ENCODE measurements around the gene DET1.

The DET1 gene

GRCh38 chr15:88546248-88547129 is at the start of gene DET1:
Gene DET1 (minus strand): TSS chr15:88546681. CDS start chr15:88531705, 14,976 bp downstream.
- peak; percentile 61 for DNase-seq (ENCODE audit: low read depth, low spot score)
- POLR2A ChIA-PET, result no interaction called here
- TF ChIP-seq CTCF (IDR thresholded peaks at IDR 0.05; ENCODE audit: insufficient read depth, low read length, missing control alignments), result peak; percentile 91
- H3K4me3 ChIP-seq (ENCODE audit: low read depth, low read length), result peak within 1 kb of the TSS; percentile 63
- CTCF ChIA-PET, result no interaction called here

- CTCF ChIA-PET, result no interaction called here
- no peak for DNase-seq (ENCODE audit: low read depth, low spot score)
- POLR2A ChIA-PET, result no interaction called here
- H3K4me3 ChIP-seq (ENCODE audit: low read depth, low read length), result no peak overlapping the region
- TF ChIP-seq CTCF (IDR thresholded peaks at IDR 0.05; ENCODE audit: insufficient read depth, low read length, missing control alignments), result no peak
Observed at GRCh38 chr15:88591384-88591783, 44.9 kb upstream of the DET1 start.

- no peak overlapping the region for H3K4me3 ChIP-seq (ENCODE audit: low read depth, low read length)
- DNase-seq (ENCODE audit: low read depth, low spot score), result no peak
- TF ChIP-seq CTCF (IDR thresholded peaks at IDR 0.05; ENCODE audit: insufficient read depth, low read length, missing control alignments), result no peak
- CTCF ChIA-PET, result no interaction called here
- POLR2A ChIA-PET, result no interaction called here
Observed at GRCh38 chr15:88590759-88591158, 44.3 kb upstream of the DET1 start.

GRCh38 chr15:88586401-88587162 is 40.1 kb upstream of the DET1 start:
- no peak for DNase-seq (ENCODE audit: low read depth, low spot score)
- no peak overlapping the region for H3K4me3 ChIP-seq (ENCODE audit: low read depth, low read length)
- no peak for TF ChIP-seq CTCF (IDR thresholded peaks at IDR 0.05; ENCODE audit: insufficient read depth, low read length, missing control alignments)
- POLR2A ChIA-PET, result no interaction called here
- CTCF ChIA-PET, result no interaction called here

- no peak overlapping the region for H3K4me3 ChIP-seq (ENCODE audit: low read depth, low read length)
- TF ChIP-seq CTCF (IDR thresholded peaks at IDR 0.05; ENCODE audit: insufficient read depth, low read length, missing control alignments), result no peak
- no peak for DNase-seq (ENCODE audit: low read depth, low spot score)
- ChIA-PET CTCF (no interaction called here), POLR2A (no interaction called here)
Observed at GRCh38 chr15:88580532-88580931, 34.1 kb upstream of the DET1 start.

- H3K4me3 ChIP-seq (ENCODE audit: low read depth, low read length), result no peak overlapping the region
- DNase-seq (ENCODE audit: low read depth, low spot score), result no peak
- ChIA-PET CTCF (no interaction called here), POLR2A (no interaction called here)
- no peak for TF ChIP-seq CTCF (IDR thresholded peaks at IDR 0.05; ENCODE audit: insufficient read depth, low read length, missing control alignments)
Observed at GRCh38 chr15:88579322-88579721, 32.8 kb upstream of the DET1 start.
